Endothelial cell of hepatic sinusoid (primary cell): ENCODE measurements around the gene CNTN5.
"Not testable (repeated sequence)": the region's sequence is repeated elsewhere in the genome, so short reads cannot be mapped to it uniquely, and the experiment has no call there.

ENCODE experiments used
- in situ Hi-C: cut with HindIII; loops from 2 replicates; pipeline ENCODE4 v1.10.0; 2017; ENCODE audit warnings: low sequenced_read_pairs

CNTN5 gene

GRCh38 chr11:99020352-99021225 lies at the start of gene CNTN5:
TSS of gene CNTN5 (plus strand) at chr11:99020949.
- in situ Hi-C loops, result no loop called here

- in situ Hi-C loops, result no loop called here
These were observed 41.5 kb upstream of the CNTN5 start for GRCh38 chr11:98979205-98979604.

DNA sequence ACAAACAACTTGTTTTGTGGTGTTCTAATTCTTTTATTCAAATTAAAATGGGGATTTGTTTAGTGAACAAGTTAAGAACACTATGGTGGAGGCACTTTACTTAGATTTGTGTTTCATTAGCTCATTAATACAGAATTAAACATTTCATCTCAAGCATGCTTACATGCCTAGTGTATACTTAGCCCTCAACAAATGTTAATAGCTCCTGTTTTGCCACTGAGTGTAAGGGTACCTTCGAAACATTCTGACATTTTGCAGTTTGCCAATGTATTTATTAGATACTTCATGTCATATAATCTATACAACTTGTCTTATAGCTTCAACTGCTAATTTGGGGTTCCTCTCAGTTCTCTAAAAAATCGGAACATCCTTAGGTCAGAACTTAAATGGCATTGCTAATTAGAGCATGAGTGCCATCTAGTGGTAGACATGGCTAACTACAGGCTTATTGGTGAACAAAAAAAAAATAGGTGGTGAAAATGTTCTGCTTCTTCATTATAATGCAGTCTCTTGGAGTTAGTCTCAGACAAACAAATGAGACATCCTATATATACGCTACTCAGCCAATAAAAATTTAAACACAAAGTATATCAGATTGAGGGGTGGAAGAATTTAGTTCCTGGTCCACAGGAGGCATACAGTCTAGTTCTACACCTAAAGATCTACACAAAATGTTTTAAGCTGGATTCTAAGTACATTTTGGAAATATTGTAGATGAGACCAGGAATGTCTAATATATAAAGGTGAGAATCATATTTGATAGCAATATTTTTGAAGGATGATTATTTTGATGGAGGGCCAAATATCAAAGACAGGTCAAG lies 4.9 kb upstream of the CNTN5 start:
- in situ Hi-C loops, result no loop called here

DNA sequence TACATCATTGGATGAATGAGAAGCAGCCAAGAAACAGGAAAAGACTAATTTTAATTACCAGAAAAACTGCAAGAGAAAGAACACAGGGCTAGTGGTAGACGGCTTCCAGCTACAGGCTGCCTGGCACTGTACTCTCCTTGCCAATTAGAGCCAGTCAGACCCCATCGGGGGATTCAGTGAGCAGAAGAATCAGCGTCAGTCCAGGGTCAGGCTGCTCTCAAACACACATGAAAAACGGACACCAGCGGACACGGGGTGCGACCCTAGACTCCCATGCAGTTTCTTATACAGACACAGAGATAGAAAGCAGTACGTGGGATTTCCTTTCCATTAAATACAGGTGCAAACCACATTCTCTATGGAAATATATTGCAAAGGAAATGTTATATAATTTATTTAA lies 1.1 kb upstream of the CNTN5 start:
- in situ Hi-C loops, result no loop called here

GRCh38 chr11:99037057-99037456 lies 16.3 kb downstream of the CNTN5 start:
- in situ Hi-C loops, result no loop called here

DNA sequence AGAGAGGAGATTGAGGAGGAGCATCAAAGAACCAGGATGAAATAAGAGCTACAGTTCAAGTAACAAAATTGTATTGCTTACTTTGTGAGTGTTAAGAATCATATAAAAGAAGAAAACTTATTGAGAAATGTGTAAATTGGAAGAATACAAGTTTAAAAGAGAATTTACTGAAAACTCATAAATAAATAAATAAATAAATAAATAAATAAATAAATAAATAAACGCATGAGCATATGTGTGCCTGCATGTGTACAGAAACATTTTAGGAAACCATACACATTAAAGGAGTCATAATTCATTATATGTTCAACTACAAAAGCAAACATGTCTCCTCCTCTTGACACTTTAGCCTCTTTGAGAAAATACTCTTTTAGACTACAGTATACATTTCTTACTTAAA lies 42.6 kb downstream of the CNTN5 start:
- in situ Hi-C loops, result no loop called here

- in situ Hi-C loops, result no loop called here
These were observed 44.4 kb downstream of the CNTN5 start for GRCh38 chr11:99065121-99065520.

- in situ Hi-C loops, result no loop called here
These were observed 46.0 kb downstream of the CNTN5 start for GRCh38 chr11:99066618-99067317.

GRCh38 chr11:99068832-99069231 lies 48.1 kb downstream of the CNTN5 start:
- in situ Hi-C loops, result no loop called here

DNA sequence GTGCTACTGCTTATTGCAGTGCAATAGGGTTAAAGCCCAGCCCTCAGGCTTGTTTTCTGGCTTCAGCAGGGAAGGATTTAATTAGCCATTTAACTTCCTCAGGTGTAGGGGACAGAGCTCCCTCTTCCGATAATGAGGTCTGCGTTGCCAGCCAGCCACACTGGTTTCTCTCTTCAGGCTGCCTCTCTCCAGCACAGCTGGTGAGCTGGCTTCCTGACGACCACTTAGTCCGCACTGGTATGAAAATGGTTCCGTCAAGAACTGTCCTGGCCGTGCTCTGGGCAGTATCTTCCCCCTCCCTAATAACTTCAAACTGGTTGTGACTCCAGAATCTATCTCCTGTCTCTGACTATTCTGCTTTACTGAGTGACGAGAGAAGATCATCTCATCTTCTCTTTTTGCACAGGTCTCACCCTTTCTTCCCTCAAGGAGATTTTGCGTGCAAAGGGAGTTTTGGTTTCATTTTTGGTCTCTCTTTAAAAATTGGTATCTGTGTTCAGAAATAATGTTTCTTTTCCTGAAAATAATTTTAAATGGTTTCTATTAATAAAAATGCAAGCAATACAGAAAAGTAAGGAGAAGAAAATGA lies 49.2 kb downstream of the CNTN5 start:
- in situ Hi-C loops, result no loop called here

- in situ Hi-C loops, result no loop called here
These were observed 58.8 kb downstream of the CNTN5 start for GRCh38 chr11:99079576-99079975.

DNA sequence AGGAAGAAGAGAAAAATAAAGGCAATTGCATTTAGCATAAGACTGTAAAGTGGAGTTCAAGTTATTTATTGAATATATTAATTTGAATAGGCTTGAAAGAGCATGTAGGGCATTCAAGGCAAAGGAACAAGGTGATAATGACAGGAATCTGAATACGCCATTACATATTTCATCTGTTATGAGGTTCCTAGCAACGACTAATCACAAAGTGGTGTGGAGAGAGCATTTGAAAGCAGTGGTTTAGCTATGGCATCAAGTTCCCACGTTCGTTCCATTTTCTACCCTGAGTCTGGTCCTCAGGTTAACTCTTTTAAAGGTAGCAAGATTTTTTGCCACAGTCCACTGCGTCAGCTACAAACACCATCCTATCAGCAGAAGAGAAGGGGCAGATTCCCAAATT lies 59.4 kb downstream of the CNTN5 start:
- in situ Hi-C loops, result no loop called here

GRCh38 chr11:99098258-99098657 lies 77.5 kb downstream of the CNTN5 start:
- in situ Hi-C loops, result no loop called here

DNA sequence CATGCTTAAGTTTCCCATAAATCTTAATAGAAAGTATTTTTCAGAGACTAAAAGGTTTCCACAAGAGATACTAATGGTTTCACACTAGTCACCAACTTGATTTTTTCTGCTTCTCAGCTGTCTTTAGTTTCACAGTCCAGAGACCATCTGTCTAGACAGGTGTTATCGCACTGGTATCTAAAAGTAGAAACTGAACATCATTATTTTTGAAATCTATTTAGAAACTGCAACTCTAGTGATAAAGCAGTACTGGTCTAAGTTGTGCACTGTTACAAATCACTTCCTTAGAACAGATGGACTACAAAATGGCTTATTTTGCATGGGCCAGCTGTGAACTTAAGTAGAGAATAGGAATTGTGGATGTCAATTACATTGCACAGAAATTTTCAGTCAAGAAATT lies 78.0 kb downstream of the CNTN5 start:
- in situ Hi-C loops, result no loop called here

GRCh38 chr11:99117603-99118002 lies 96.9 kb downstream of the CNTN5 start:
- in situ Hi-C loops, result no loop called here

DNA sequence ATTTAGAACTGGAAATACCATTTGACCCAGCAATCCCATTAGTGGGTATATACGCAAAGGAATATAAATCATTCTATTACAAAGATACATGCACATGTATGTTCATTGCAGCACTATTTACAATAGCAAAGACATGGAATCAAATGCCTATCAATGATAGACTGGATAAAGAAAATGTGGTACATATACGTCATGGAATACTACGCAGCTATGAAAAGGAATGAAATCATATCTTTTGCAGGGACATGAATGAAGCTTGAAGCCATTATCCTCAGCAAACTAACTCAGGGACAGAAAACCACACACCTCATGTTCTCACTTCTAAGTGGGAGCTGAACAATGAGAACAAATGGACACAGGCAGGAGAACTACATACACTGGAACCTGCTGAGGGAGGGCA lies 113.1 kb downstream of the CNTN5 start:
- in situ Hi-C loops, result not testable (repeated sequence)

GRCh38 chr11:99135508-99135907 lies 114.8 kb downstream of the CNTN5 start:
- in situ Hi-C loops, result no loop called here

DNA sequence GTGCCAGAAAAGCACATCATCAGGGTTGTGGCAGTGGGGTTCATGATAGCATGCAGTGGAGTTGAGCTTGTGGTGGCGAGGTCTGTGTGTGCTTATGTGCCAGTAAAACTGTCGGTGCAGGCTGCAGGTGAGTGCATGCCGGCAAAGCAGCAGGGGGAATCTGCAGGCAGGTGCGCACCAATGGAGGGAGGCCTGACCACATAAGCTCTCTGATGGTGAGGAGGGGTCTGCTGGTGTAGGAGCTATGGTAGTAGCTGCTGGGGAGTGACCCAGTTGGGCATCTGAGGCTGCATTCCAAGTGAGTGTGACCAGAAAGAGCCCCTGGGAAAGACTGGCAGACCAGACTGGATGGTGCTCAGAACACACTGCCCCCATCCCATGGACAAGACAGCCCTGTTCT lies 121.5 kb downstream of the CNTN5 start:
- in situ Hi-C loops, result no loop called here

GRCh38 chr11:99148352-99148751 lies 127.6 kb downstream of the CNTN5 start:
- in situ Hi-C loops, result no loop called here

DNA sequence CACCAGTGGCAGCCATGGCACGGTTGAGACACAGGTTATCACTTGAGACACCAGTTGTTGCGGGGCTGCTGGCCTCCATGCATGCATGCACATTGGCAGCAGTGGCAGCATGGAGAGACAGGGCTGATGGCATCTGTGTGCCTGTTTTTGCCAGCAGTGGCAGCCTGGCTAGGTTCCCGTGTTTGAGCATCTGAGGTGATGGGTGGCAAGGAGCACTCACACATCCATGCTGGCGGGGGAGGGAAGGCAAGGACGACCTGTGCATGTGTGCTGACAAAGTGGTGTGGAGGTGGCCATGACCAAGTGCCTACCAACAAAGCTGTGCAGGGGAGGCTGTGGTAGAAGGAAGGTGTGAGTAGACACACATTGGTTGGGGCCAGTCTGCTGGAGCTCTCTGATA lies 133.5 kb downstream of the CNTN5 start:
- in situ Hi-C loops, result no loop called here

GRCh38 chr11:99160447-99160846 lies 139.7 kb downstream of the CNTN5 start:
- in situ Hi-C loops, result no loop called here
